ENCODE measurements around the gene XYLT1. TPM values are rescaled to one million over a fixed set of nuclear protein-coding genes. Genes with fewer than 3 reads are reported as not detected.

XYLT1 gene
- total RNA-seq, 1 donor from 2014 or later, result 27.3 TPM

GRCh38 chr16:17109413-17109812, 361.3 kb downstream of the XYLT1 start:
- intact Hi-C loops (cut with DNase I), result no loop called here
- H3K27me3 ChIP-seq, result no peaks in the 10 kb centered on the region
- DNase-seq (ENCODE audit: extremely low spot score in 2 of 2), result no peak
- H3K9me3 ChIP-seq, result no peaks in the 10 kb centered on the region
- H3K27ac ChIP-seq, result no peak overlapping the region
- no peaks in the 10 kb centered on the region for H3K4me1 ChIP-seq
- no peak overlapping the region for H3K4me3 ChIP-seq
- TF ChIP-seq CTCF (IDR thresholded peaks at IDR 0.05), result no peak
- no peak for TF ChIP-seq POLR2AphosphoS5 (IDR thresholded peaks at IDR 0.05; ENCODE audit: insufficient read depth in 1 of 2, low read depth in 1 of 2)
- TF ChIP-seq POLR2A (IDR thresholded peaks at IDR 0.05), result no peak
- H3K36me3 ChIP-seq, result peaks cover 0 to 7% of the 10 kb centered on the region in 2 donors

GRCh38 chr16:17108596-17108995, 362.2 kb downstream of the XYLT1 start:
- no peak for DNase-seq (ENCODE audit: extremely low spot score in 2 of 2)
- H3K4me1 ChIP-seq, result no peaks in the 10 kb centered on the region
- intact Hi-C loops (cut with DNase I), result no loop called here

GRCh38 chr16:17107450-17107849, 363.3 kb downstream of the XYLT1 start:
- H3K36me3 ChIP-seq, result peaks cover 0 to 7% of the 10 kb centered on the region in 2 donors
- intact Hi-C loops (cut with DNase I), result no loop called here
- TF ChIP-seq POLR2A (IDR thresholded peaks at IDR 0.05) (no peak), POLR2AphosphoS5 (IDR thresholded peaks at IDR 0.05; ENCODE audit: insufficient read depth in 1 of 2, low read depth in 1 of 2) (no peak), CTCF (IDR thresholded peaks at IDR 0.05) (no peak)

More at GRCh38 chr16:17108596-17108995, 362.2 kb downstream of the XYLT1 start:
- no peak overlapping the region for H3K27ac ChIP-seq
- TF ChIP-seq CTCF (IDR thresholded peaks at IDR 0.05), result no peak
- no peak for TF ChIP-seq POLR2A (IDR thresholded peaks at IDR 0.05)
- TF ChIP-seq POLR2AphosphoS5 (IDR thresholded peaks at IDR 0.05; ENCODE audit: insufficient read depth in 1 of 2, low read depth in 1 of 2), result no peak
- no peak overlapping the region for H3K4me3 ChIP-seq
- H3K36me3 ChIP-seq, result peaks cover 0 to 7% of the 10 kb centered on the region in 2 donors
- no peaks in the 10 kb centered on the region for H3K9me3 ChIP-seq
- no peaks in the 10 kb centered on the region for H3K27me3 ChIP-seq

GRCh38 chr16:17106243-17106791, 364.4 kb downstream of the XYLT1 start:
- H3K4me3 ChIP-seq, result no peak overlapping the region
- intact Hi-C loops (cut with DNase I), result no loop called here
- no peaks in the 10 kb centered on the region for H3K4me1 ChIP-seq
- no peaks in the 10 kb centered on the region for H3K27me3 ChIP-seq
- H3K9me3 ChIP-seq, result no peaks in the 10 kb centered on the region
- TF ChIP-seq CTCF (IDR thresholded peaks at IDR 0.05), result no peak
- TF ChIP-seq POLR2A (IDR thresholded peaks at IDR 0.05), result no peak
- TF ChIP-seq POLR2AphosphoS5 (IDR thresholded peaks at IDR 0.05; ENCODE audit: insufficient read depth in 1 of 2, low read depth in 1 of 2), result no peak
- DNase-seq (ENCODE audit: extremely low spot score in 2 of 2), result no peak
- H3K36me3 ChIP-seq, result peaks cover 0 to 7% of the 10 kb centered on the region in 2 donors
- H3K27ac ChIP-seq, result no peak overlapping the region

More at GRCh38 chr16:17107450-17107849, 363.3 kb downstream of the XYLT1 start:
- H3K9me3 ChIP-seq, result no peaks in the 10 kb centered on the region
- peak in 1 of 2 donors; percentile 12 for DNase-seq (ENCODE audit: extremely low spot score in 2 of 2)
- no peak overlapping the region for H3K4me3 ChIP-seq
- no peaks in the 10 kb centered on the region for H3K4me1 ChIP-seq
- H3K27me3 ChIP-seq, result no peaks in the 10 kb centered on the region
- H3K27ac ChIP-seq, result no peak overlapping the region

GRCh38 chr16:17105239-17105797, 365.4 kb downstream of the XYLT1 start:
- Histone ChIP-seq H3K9me3 (no peaks in the 10 kb centered on the region), H3K36me3 (peaks cover 0 to 6% of the 10 kb centered on the region in 2 donors), H3K4me1 (no peaks in the 10 kb centered on the region), H3K27ac (no peak overlapping the region), H3K4me3 (no peak overlapping the region), H3K27me3 (no peaks in the 10 kb centered on the region)
- no peak for DNase-seq (ENCODE audit: extremely low spot score in 2 of 2)
- intact Hi-C loops (cut with DNase I), result no loop called here
- no peak for TF ChIP-seq POLR2A (IDR thresholded peaks at IDR 0.05)
- TF ChIP-seq CTCF (IDR thresholded peaks at IDR 0.05), result no peak
- no peak for TF ChIP-seq POLR2AphosphoS5 (IDR thresholded peaks at IDR 0.05; ENCODE audit: insufficient read depth in 1 of 2, low read depth in 1 of 2)

All from vagina (tissue), 2 donors.